K562 treated with DMSO at 1 percent for 48 hours (cell line): ENCODE measurements around the gene EPB42. TPM values are rescaled to one million over a fixed set of nuclear protein-coding genes. Genes with fewer than 3 reads are reported as not detected.

Experiments
- total RNA-seq: library from RNA; unstranded; fragments of 300-600 nt; gene quantifications from 2 replicates; pipeline ENCODE4 v1.2.3, GENCODE V29; 2022; ENCODE audit warnings: low replicate concordance; ENCODE audit errors: extremely low read depth

The EPB42 gene
- not detected in 2 replicates for total RNA-seq

GRCh38 chr15:43220991-43221403 is at the start of gene EPB42:
Gene EPB42 (minus strand): TSS chr15:43221018. CDS start chr15:43220825, 193 bp downstream.

DNA sequence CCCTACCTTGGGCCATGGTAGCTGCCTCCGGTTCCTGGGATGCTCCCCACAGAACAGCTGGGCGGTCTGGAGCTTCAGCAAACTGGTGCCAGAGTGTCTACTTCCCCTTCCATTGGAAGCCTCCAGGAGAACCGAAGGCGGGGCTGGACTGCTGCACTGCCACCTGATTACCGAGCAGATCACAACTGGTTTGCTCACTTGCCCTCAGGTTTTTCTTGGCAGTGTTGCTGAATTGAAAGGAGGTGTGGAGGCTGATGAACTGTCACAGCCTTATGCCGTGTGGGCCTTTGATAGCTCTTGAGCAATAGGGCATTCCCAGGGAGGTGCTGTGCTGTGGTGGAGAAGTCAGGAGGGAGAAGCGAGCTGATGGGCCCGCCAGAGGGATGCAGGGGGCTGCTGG is 46.0 kb upstream of the EPB42 start, which contains the start of gene TGM5:
TGM5 (minus strand) TSS at position 95 of the 400 bp plus-strand sequence; CDS start at position 16, 79 bp downstream.

GRCh38 chr15:43185157-43186002 is 35.4 kb downstream of the EPB42 start, which contains the start of gene CCNDBP1:
Gene CCNDBP1 (plus strand): TSS chr15:43185403. CDS start chr15:43185499, 96 bp downstream.

Other genes starting within 250 kb of the EPB42 start
- gene UBR1, start 115.0 kb downstream of the EPB42 start, total RNA-seq = not detected in 2 replicates
- not detected in 2 replicates for gene TMEM62, start 87.4 kb downstream of the EPB42 start, total RNA-seq
- not detected in 2 replicates for gene CCNDBP1, start 35.6 kb downstream of the EPB42 start, total RNA-seq
- gene TGM5, start 45.9 kb upstream of the EPB42 start, total RNA-seq = not detected in 2 replicates
- not detected in 2 replicates for gene TGM7, start 81.2 kb upstream of the EPB42 start, total RNA-seq
- gene LCMT2, start 109.6 kb upstream of the EPB42 start, total RNA-seq = not detected in 2 replicates
- gene ZSCAN29, start 150.0 kb upstream of the EPB42 start, total RNA-seq = not detected in 2 replicates
- not detected in 2 replicates for gene TUBGCP4, start 150.1 kb upstream of the EPB42 start, total RNA-seq